Pancreas (tissue), 10 donors: ENCODE measurements around the gene NR1H4. TPM values are rescaled to one million over a fixed set of nuclear protein-coding genes. Genes with fewer than 3 reads are reported as not detected.

Source experiments
- ATAC-seq, 4 donors: fragments of 200-7000 bp; cut with Tn5 transposase; one replicate each; pipeline versions ENCODE4 v1.8.0 to v1.9.1; 2020; ENCODE audit warnings: mild to moderate bottlenecking in 4 of 4, moderate library complexity in 4 of 4
- DNase-seq, 6 donors: peaks; one replicate each; pipeline ENCODE4 v3.0.0-alpha.2; 2020
- FAIRE-seq: peaks from 2 replicates; lab custom pipeline; 2012; peaks lifted over from hg19 to GRCh38; lab: Jason Lieb, UNC
- H3K27ac ChIP-seq, 4 donors: fragments of 200-600 bp; sonication (generic); 1 replicate in 3 of 4; 2 replicates in 1 of 4; pipeline versions ENCODE4 v1.5.0 to v1.8.0; 2020
- H3K27me3 ChIP-seq, 4 donors: fragments of 200-600 bp; one replicate each; pipeline ENCODE4 v1.8.0; 2021
- H3K36me3 ChIP-seq, 3 donors: fragments of 200-600 bp; sonication (generic) in 1 of 3; one replicate each; pipeline versions ENCODE4 v1.5.0 to v1.8.0; 2020 to 2021
- H3K4me1 ChIP-seq, 3 donors: fragments of 200-600 bp; one replicate each; pipeline ENCODE4 v1.8.0; 2021
- H3K4me3 ChIP-seq, 4 donors: fragments of 200-600 bp; sonication (generic) in 2 of 4; one replicate each; pipeline versions ENCODE4 v1.5.0 to v1.8.0; 2020 to 2021
- H3K9me3 ChIP-seq, 4 donors: fragments of 200-600 bp; one replicate each; pipeline ENCODE4 v1.8.0; 2021
- WGBS, 2 donors: extraction: QIAGEN DNeasy Blood & Tissue Kit; methylation state at CpG; one replicate each; pipeline ENCODE4 v1.1.7; 2013; 5-methylcytosine and 5-hydroxymethylcytosine counted together
- intact Hi-C, 3 donors: fragments of 100-400 bp; cut with DNase I; formaldehyde crosslinking; loops; one replicate each; pipeline versions ENCODE4 v1.11.1 to v1.14.2; 2022
- polyA plus RNA-seq, 2 donors: library from polyadenylated mRNA; stranded (reverse); fragments of 200-250 nt; gene quantifications; one replicate each; pipeline ENCODE4 v1.2.3, GENCODE V29; 2013
- total RNA-seq, 6 donors: library from RNA; stranded (reverse); fragmentation: NEBNext Ultra II Directional in 4 of 6; extraction: Animal tissue kit (Norgen Biotek cat#: 25700) in 4 of 6; gene quantifications; one replicate each; pipeline versions ENCODE4 v1.2.1 to v1.2.4, GENCODE V29; 2021 to 2023
- TF ChIP-seq, protein P1 (sequence below), 4 donors: fragments of 200-600 bp; sonication (generic) in 3 of 4; IDR thresholded peaks; one replicate each; pipeline versions ENCODE4 v1.5.0 to v1.8.0; 2021; ENCODE audit warnings: antibody characterized with exemption in 4 of 4
- donor health status: healthy with polysubstance abuse.
- donor health status: DM: no; HTN: no; CAD: no; lungs with moderate emphysema.
- donor health status: DM: no; HTN: no; CAD: no.
- donor health status: control.
- donor health status: control.
- donor health status: Bipolar disorder and iron deficiency.
- donor health status: DM: yes; HTN: yes; CAD: no.
- donor health status: DM: no; HTN: no; CAD: no.
- donor health status: DM: no; HTN: no; CAD: no.
- donor health status: DM: yes; HTN: yes; CAD: no.

The NR1H4 gene
- total and polyA plus RNA-seq, 8 donors, result 1.1 to 9.2 (median 2.8) TPM

DNA sequence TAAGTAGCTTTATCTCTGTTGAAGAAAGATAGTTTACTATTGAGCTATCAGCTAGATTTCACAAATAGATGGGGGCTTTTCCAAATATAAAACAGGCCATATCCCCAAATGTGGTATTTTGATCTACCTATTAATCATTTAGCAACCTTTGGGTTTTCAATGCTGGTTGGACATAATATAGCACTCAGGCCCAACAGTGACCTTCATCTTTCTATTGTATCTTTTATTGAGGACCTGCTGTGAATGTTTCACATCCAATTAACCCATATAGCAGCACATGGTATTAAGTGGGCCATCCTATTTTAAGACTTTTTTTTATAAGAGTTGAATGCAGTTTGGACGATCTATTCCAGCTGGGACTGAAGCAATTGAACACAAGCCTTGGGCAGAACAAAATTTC, 10.0 kb upstream of the NR1H4 start:
- Histone ChIP-seq H3K27me3 (no peaks in the 10 kb centered on the region), H3K4me3 (no peak overlapping the region), H3K9me3 (no peaks in the 10 kb centered on the region), H3K4me1 (no peaks in the 10 kb centered on the region), H3K27ac (no peak overlapping the region), H3K36me3 (no peaks in the 10 kb centered on the region)
- ATAC-seq (no peak), DNase-seq (no peak), FAIRE-seq (no peak)
- 81 to 91% methylated on average over 1 of the region's 1 CpG for WGBS, 2 donors
- intact Hi-C loops, result no loop called here
- TF ChIP-seq, protein P1, sequence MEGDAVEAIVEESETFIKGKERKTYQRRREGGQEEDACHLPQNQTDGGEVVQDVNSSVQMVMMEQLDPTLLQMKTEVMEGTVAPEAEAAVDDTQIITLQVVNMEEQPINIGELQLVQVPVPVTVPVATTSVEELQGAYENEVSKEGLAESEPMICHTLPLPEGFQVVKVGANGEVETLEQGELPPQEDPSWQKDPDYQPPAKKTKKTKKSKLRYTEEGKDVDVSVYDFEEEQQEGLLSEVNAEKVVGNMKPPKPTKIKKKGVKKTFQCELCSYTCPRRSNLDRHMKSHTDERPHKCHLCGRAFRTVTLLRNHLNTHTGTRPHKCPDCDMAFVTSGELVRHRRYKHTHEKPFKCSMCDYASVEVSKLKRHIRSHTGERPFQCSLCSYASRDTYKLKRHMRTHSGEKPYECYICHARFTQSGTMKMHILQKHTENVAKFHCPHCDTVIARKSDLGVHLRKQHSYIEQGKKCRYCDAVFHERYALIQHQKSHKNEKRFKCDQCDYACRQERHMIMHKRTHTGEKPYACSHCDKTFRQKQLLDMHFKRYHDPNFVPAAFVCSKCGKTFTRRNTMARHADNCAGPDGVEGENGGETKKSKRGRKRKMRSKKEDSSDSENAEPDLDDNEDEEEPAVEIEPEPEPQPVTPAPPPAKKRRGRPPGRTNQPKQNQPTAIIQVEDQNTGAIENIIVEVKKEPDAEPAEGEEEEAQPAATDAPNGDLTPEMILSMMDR (IDR thresholded peaks at IDR 0.05), result no peak

DNA sequence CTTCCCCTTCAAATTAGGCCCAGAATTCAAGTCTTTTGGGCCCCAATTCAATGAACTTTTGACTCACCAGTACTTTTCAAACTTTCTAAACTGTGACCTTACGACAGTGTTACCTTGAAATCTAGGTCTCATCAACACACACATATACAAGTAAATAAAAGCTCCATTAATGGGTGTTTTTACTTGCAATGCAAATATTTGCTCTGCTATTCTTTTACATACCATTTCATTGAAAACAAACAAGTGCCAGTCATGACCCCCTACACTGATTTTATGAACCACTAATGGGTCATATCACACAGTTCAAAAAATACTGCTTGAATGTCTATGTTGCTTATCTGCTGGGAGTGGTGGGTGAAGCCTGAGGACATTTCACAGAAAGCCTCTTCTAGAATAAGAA, 9.1 kb upstream of the NR1H4 start:
- intact Hi-C loops, result no loop called here
- Histone ChIP-seq H3K4me3 (no peak overlapping the region), H3K9me3 (no peaks in the 10 kb centered on the region), H3K27ac (no peak overlapping the region), H3K36me3 (no peaks in the 10 kb centered on the region), H3K4me1 (no peaks in the 10 kb centered on the region), H3K27me3 (no peaks in the 10 kb centered on the region)
- TF ChIP-seq, protein P1 (IDR thresholded peaks at IDR 0.05), result no peak
- FAIRE-seq, result no peak
- no peak for DNase-seq
- 78 to 81% methylated on average over 1 of the region's 1 CpG for WGBS, 2 donors
- ATAC-seq, result no peak

DNA sequence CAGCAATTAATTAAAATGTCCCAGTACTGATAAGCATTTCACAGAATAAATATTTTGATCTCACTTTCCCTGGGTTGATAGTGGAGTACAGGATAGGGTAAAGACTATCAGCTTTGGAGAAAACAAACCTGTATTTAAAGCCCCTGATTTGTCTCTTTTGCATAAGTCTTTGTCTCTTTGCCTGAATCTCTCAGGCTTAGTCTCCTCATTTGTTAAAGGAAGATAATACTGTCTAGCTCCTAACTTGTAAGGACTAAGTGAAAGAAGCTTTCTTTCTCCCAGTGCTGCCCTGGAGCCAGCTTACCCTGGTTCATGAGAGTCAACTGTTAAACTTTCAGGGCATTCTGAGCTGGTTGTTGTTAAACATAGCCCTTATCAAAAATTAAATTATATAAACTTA, 5.5 kb upstream of the NR1H4 start:
- TF ChIP-seq, protein P1 (IDR thresholded peaks at IDR 0.05), result no peak
- Histone ChIP-seq H3K4me3 (no peak overlapping the region), H3K36me3 (no peaks in the 10 kb centered on the region)

GRCh38 chr12:100472325-100472724, 1.3 kb upstream of the NR1H4 start:
- FAIRE-seq, result no peak
- 54 to 69% methylated on average over 2 of the region's 2 CpGs for WGBS, 2 donors

More for the DNA sequence above, 5.5 kb upstream of the NR1H4 start:
- no peaks in the 10 kb centered on the region for H3K4me1 ChIP-seq
- no peak for FAIRE-seq
- H3K9me3 ChIP-seq, result no peaks in the 10 kb centered on the region
- no peak overlapping the region for H3K27ac ChIP-seq
- DNase-seq, result no peak
- H3K27me3 ChIP-seq, result no peaks in the 10 kb centered on the region
- intact Hi-C loops, result no loop called here
- ATAC-seq, result no peak

GRCh38 chr12:100473050-100473715, 483 bp upstream of the NR1H4 start:
- Histone ChIP-seq H3K4me1 (no peaks in the 10 kb centered on the region), H3K9me3 (no peaks in the 10 kb centered on the region), H3K4me3 (no peak overlapping the region), H3K27me3 (peaks cover 0 to 4% (median 0%) of the 10 kb centered on the region in 4 donors), H3K27ac (peak overlapping the region in 1 of 4 donors; percentile 46), H3K36me3 (no peaks in the 10 kb centered on the region)
- WGBS, 2 donors, result 26 to 28% methylated on average over 3 of the region's 3 CpGs
- no peak for ATAC-seq
- intact Hi-C loops, result no loop called here
- no peak for FAIRE-seq
- DNase-seq, result no peak
- TF ChIP-seq, protein P1 (IDR thresholded peaks at IDR 0.05), result no peak

More at GRCh38 chr12:100472325-100472724, 1.3 kb upstream of the NR1H4 start:
- ATAC-seq (no peak), DNase-seq (no peak)
- no peaks in the 10 kb centered on the region for H3K9me3 ChIP-seq
- intact Hi-C loops, result no loop called here
- TF ChIP-seq, protein P1 (IDR thresholded peaks at IDR 0.05), result no peak
- H3K27ac ChIP-seq, result no peak overlapping the region
- no peaks in the 10 kb centered on the region for H3K36me3 ChIP-seq
- H3K4me3 ChIP-seq, result no peak overlapping the region
- no peaks in the 10 kb centered on the region for H3K4me1 ChIP-seq
- no peaks in the 10 kb centered on the region for H3K27me3 ChIP-seq
